Activated B cell treated with CpG ODN at 0.5 μM for 24 hours (primary cell): ENCODE data around the gene CDH11. TPM values are rescaled to one million over a fixed set of nuclear protein-coding genes. Genes with fewer than 3 reads are reported as not detected.

Source experiments
- ATAC-seq: fragments of 200-7000 bp; cut with Tn5 transposase; one replicate; pipeline ENCODE4 v1.10.0; 2021; ENCODE audit warnings: low read depth, mild to moderate bottlenecking, moderate library complexity
- CTCF ChIA-PET: fragments of 350-600 bp; sonication (Branson Sonifier 250); formaldehyde crosslinking; loops from one replicate; lab custom pipeline; 2021; ENCODE audit warnings: antibody characterized with exemption; lab: Charles Lee
- POLR2A ChIA-PET: fragments of 350-600 bp; sonication (Branson Sonifier 250); formaldehyde crosslinking; loops from one replicate; lab custom pipeline; 2021; ENCODE audit warnings: antibody characterized with exemption; lab: Charles Lee
- DNase-seq: peaks from one replicate; pipeline ENCODE4 v3.0.0; 2022
- H3K27ac Mint-ChIP-seq: one replicate; pipeline ENCODE4 v1.8.0; 2020; ENCODE audit warnings: mixed read lengths
- H3K27me3 Mint-ChIP-seq: one replicate; pipeline ENCODE4 v1.8.0; 2021; ENCODE audit warnings: mixed read lengths
- H3K36me3 Mint-ChIP-seq: one replicate; pipeline ENCODE4 v1.8.0; 2021; ENCODE audit warnings: low read depth, mixed read lengths
- H3K4me1 Mint-ChIP-seq: one replicate; pipeline ENCODE4 v1.8.0; 2021; ENCODE audit warnings: mixed read lengths
- H3K4me3 Mint-ChIP-seq: one replicate; pipeline ENCODE4 v1.8.0; 2020; ENCODE audit warnings: mild to moderate bottlenecking, mixed read lengths
- H3K9me3 Mint-ChIP-seq: one replicate; pipeline ENCODE4 v1.8.0; 2020; ENCODE audit warnings: mixed read lengths
- intact Hi-C: fragments of 100-400 bp; cut with micrococcal nuclease; formaldehyde crosslinking; loops from one replicate; pipeline ENCODE4 v1.15.1; 2024
- total RNA-seq: library from RNA; stranded (reverse); gene quantifications from 2 replicates; pipeline ENCODE4 v1.2.3, GENCODE V29; 2022
- TF ChIP-seq, protein P1 (sequence below): fragments of 200-600 bp; IDR thresholded peaks from one replicate; pipeline ENCODE4 v1.8.0; 2022; ENCODE audit warnings: antibody characterized with exemption, mild to moderate bottlenecking

Gene CDH11
- total RNA-seq, 1 donor from 2014 or later = not detected

DNA sequence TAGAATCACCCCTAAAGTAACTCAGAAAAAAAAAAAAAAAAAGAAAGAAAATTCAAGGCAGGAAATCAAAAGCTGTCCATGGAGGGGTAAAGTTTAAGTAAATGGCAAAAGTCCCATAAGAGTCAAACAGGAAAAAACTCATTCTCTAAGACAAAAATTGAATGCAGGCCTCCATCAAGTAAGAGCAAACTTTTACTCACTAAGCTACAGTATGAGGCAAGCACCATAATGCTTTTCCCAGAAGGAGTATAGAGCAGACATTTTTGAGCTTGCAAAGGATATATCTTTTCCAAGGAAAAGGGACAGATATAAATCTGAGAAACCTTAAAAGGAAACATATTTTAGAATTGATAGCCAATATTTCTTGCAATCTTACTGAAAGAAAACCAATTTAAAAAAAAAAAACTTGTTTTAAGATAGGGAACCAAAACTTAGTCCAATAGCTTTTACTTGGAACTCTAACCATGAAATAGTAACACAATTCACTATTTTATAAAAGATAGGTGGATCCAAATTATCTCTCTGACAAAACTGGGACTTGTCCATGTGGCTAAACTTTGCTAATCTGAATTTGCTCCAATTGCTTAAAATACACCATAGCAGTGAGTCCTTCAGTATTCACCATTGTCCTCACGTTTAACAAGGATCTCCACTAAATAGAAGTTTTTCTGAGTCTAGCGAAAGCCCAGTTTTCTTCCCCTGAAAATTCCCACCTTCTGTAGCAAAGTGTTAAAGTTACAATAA is 99.8 kb downstream of the CDH11 start:
- no peaks in the 10 kb centered on the region for H3K27me3 Mint-ChIP-seq
- H3K9me3 Mint-ChIP-seq = peaks cover 7% of the 10 kb centered on the region
- no peak for DNase-seq
- TF ChIP-seq, protein P1, sequence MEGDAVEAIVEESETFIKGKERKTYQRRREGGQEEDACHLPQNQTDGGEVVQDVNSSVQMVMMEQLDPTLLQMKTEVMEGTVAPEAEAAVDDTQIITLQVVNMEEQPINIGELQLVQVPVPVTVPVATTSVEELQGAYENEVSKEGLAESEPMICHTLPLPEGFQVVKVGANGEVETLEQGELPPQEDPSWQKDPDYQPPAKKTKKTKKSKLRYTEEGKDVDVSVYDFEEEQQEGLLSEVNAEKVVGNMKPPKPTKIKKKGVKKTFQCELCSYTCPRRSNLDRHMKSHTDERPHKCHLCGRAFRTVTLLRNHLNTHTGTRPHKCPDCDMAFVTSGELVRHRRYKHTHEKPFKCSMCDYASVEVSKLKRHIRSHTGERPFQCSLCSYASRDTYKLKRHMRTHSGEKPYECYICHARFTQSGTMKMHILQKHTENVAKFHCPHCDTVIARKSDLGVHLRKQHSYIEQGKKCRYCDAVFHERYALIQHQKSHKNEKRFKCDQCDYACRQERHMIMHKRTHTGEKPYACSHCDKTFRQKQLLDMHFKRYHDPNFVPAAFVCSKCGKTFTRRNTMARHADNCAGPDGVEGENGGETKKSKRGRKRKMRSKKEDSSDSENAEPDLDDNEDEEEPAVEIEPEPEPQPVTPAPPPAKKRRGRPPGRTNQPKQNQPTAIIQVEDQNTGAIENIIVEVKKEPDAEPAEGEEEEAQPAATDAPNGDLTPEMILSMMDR = no peak
- no peak for ATAC-seq
- H3K4me3 Mint-ChIP-seq = no peak overlapping the region
- CTCF ChIA-PET = no interaction called here
- intact Hi-C loops = no loop called here
- H3K27ac Mint-ChIP-seq = no peak overlapping the region
- no peaks in the 10 kb centered on the region for H3K4me1 Mint-ChIP-seq
- no peaks in the 10 kb centered on the region for H3K36me3 Mint-ChIP-seq
- POLR2A ChIA-PET = no interaction called here

DNA sequence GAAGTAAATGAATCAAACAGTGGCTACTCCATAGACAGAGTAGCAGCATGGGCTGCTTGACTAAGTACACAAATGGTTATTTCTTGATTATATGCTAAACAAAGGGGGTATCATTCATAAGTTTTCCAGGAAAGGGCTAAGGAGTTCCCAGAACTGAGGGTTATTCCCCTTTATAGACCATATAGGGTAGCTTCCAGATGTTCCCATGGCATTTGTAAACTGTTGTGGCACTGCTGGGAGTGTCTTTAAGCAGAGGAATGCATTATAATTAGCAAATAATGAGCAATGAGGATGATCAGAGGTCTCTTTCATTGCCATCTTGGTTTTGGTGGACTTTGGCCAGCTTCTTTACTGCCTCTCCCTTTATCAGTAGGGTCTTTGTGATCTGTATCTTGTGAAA is 105.1 kb downstream of the CDH11 start:
- POLR2A ChIA-PET = no interaction called here

DNA sequence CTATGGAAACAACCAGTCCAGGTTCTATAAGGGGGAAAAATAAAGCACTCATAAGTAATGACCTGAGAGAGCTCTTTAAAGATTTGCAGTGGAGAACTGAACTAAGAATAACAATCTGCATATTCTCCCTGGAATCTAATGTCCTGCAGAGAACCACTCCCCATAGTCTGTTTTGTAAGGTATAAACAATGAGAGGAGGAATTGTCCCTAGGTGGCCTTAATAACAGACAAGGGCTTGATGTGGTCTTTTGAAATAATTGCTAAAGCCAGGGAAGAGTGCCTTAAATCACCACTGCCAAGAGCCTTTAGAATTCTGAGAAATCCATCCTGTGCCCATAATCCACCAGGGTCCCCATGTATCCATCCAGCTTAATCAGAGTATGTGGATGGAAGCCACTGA is 106.3 kb downstream of the CDH11 start:
- TF ChIP-seq, protein P1 = no peak
- H3K9me3 Mint-ChIP-seq = peaks cover 2% of the 10 kb centered on the region
- ATAC-seq = no peak
- DNase-seq = no peak
- H3K27ac Mint-ChIP-seq = no peak overlapping the region
- CTCF ChIA-PET = no interaction called here
- intact Hi-C loops = no loop called here
- H3K4me3 Mint-ChIP-seq = no peak overlapping the region
- H3K36me3 Mint-ChIP-seq = no peaks in the 10 kb centered on the region
- H3K27me3 Mint-ChIP-seq = no peaks in the 10 kb centered on the region
- POLR2A ChIA-PET = no interaction called here
- no peaks in the 10 kb centered on the region for H3K4me1 Mint-ChIP-seq

More for the DNA sequence above, 105.1 kb downstream of the CDH11 start:
- Mint-ChIP-seq H3K27ac (no peak overlapping the region), H3K4me3 (no peak overlapping the region), H3K36me3 (no peaks in the 10 kb centered on the region), H3K4me1 (no peaks in the 10 kb centered on the region), H3K27me3 (no peaks in the 10 kb centered on the region), H3K9me3 (peaks cover 2% of the 10 kb centered on the region)
- ATAC-seq = no peak
- intact Hi-C loops = no loop called here
- DNase-seq = no peak
- TF ChIP-seq, protein P1 = no peak
- CTCF ChIA-PET = no interaction called here

DNA sequence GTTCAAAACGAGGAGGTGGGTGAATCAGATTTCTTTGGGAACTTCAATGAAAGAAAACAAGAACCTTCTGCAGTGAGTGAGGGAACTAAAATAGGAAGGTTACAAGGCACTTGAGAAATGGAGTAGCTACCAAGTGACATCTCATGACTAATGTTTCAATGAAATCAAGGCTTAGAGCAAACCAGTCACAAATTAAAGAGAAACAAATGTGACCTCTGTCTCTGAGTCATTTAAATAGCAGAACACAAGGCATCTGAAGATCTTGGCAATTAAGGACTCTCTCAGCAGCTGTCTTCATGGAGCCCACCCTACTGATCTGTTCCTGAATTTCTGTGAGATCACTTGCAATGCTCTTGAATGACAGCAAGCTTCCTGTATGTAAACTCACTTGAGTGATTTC is 109.5 kb downstream of the CDH11 start:
- Mint-ChIP-seq H3K36me3 (no peaks in the 10 kb centered on the region), H3K4me3 (no peak overlapping the region), H3K4me1 (no peaks in the 10 kb centered on the region), H3K27me3 (no peaks in the 10 kb centered on the region), H3K9me3 (no peaks in the 10 kb centered on the region), H3K27ac (no peak overlapping the region)
- ATAC-seq = no peak
- DNase-seq = no peak
- intact Hi-C loops = no loop called here
- TF ChIP-seq, protein P1 = no peak
- CTCF ChIA-PET = no interaction called here
- POLR2A ChIA-PET = no interaction called here

DNA sequence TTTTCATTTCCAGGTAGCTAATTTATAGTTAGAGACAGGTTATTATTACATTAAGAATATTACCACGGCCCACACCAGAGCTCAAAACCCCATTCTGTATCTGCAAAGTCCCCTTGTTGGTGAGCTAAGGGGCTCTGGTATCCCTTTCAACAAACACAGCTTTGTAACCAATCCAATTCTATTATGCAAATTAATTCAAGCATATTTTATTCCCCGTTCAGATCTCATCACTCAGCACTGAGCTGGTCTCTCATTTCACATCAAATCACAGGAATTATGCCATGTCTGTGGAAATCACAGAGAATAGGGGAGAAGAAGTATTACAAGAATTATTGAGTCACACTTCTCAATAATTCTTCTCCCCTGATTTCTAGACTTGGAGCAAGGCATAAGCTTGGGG is 111.7 kb downstream of the CDH11 start:
- no peaks in the 10 kb centered on the region for H3K27me3 Mint-ChIP-seq
- peaks cover 3% of the 10 kb centered on the region for H3K9me3 Mint-ChIP-seq
- H3K4me1 Mint-ChIP-seq = no peaks in the 10 kb centered on the region
- intact Hi-C loops = no loop called here
- DNase-seq (no peak), ATAC-seq (no peak)
- POLR2A ChIA-PET = no interaction called here
- H3K4me3 Mint-ChIP-seq = no peak overlapping the region
- TF ChIP-seq, protein P1 = no peak
- H3K27ac Mint-ChIP-seq = no peak overlapping the region
- CTCF ChIA-PET = no interaction called here
- H3K36me3 Mint-ChIP-seq = no peaks in the 10 kb centered on the region
